Caco-2 (cell line): ENCODE data around the gene PTPRG. TPM values are rescaled to one million over a fixed set of nuclear protein-coding genes. Genes with fewer than 3 reads are reported as not detected.
A peak's percentile ranks its signal among the peaks of the same experiment; 100 is the strongest.

ENCODE experiments used
- BruUV-seq: library from RNA; stranded (reverse); fragments of 400-500 nt; replicated peaks from 2 replicates; lab custom pipeline; 2021; lab: Mats Ljungman, UMichigan
- CTCF ChIA-PET: fragments of 300-600 bp; sonication (Branson Sonifier 250); formaldehyde crosslinking; loops from one replicate; lab custom pipeline; 2022; ENCODE audit warnings: antibody characterized with exemption; lab: Charles Lee
- POLR2A ChIA-PET: fragments of 300-600 bp; sonication (Branson Sonifier 250); formaldehyde crosslinking; loops from one replicate; lab custom pipeline; 2022; ENCODE audit warnings: antibody characterized with exemption; lab: Charles Lee
- DNase-seq, 2 experiments: peaks; one replicate each; pipeline versions ENCODE4 v3.0.0 to v3.0.0-alpha.2; 2020 to 2022
- H3K27me3 ChIP-seq: replicated peaks from 2 replicates; pipeline ENCODE4 v1.6.0; 2011; ENCODE audit warnings: low read length; ENCODE audit not compliant: control insufficient read depth, insufficient read depth
- H3K36me3 ChIP-seq: 2 replicates; pipeline ENCODE4 v1.5.1; 2011; ENCODE audit warnings: low read length; ENCODE audit not compliant: control insufficient read depth, insufficient read depth
- H3K4me1 ChIP-seq: fragments of 250-450 bp; sonication (Bioruptor Pico); 2 replicates; pipeline ENCODE4 v1.5.1; 2020; ENCODE audit warnings: mild to moderate bottlenecking
- H3K4me3 ChIP-seq: 2 replicates; pipeline ENCODE4 v1.5.1; 2011; ENCODE audit warnings: low read depth, mild to moderate bottlenecking, control low read depth, low read length
- H3K9me3 ChIP-seq: fragments of 250-450 bp; sonication (Bioruptor Pico); 2 replicates; pipeline ENCODE4 v1.5.1; 2020; ENCODE audit warnings: mild to moderate bottlenecking, moderate library complexity
- H3K27ac Mint-ChIP-seq: one replicate; pipeline ENCODE4 v1.8.0; 2022; ENCODE audit warnings: mixed read lengths; ENCODE audit not compliant: unreplicated experiment
- H3K27me3 Mint-ChIP-seq: one replicate; pipeline ENCODE4 v1.8.0; 2022; ENCODE audit warnings: mixed read lengths; ENCODE audit not compliant: insufficient read depth, unreplicated experiment
- H3K36me3 Mint-ChIP-seq: one replicate; pipeline ENCODE4 v1.8.0; 2022; ENCODE audit warnings: mild to moderate bottlenecking, mixed read lengths; ENCODE audit not compliant: insufficient read depth, unreplicated experiment
- H3K4me1 Mint-ChIP-seq: one replicate; pipeline ENCODE4 v1.8.0; 2022; ENCODE audit warnings: low read depth, mixed read lengths; ENCODE audit not compliant: unreplicated experiment
- H3K4me3 Mint-ChIP-seq: one replicate; pipeline ENCODE4 v1.8.0; 2022; ENCODE audit warnings: mild to moderate bottlenecking, moderate library complexity, mixed read lengths; ENCODE audit not compliant: unreplicated experiment
- H3K9me3 Mint-ChIP-seq: one replicate; pipeline ENCODE4 v1.8.0; 2022; ENCODE audit warnings: mixed read lengths; ENCODE audit not compliant: unreplicated experiment
- intact Hi-C: fragments of 100-400 bp; cut with micrococcal nuclease; formaldehyde crosslinking; loops from one replicate; pipeline ENCODE4 v1.10.0; 2022; ENCODE audit not compliant: unreplicated experiment
- total RNA-seq: library from RNA; stranded (reverse); gene quantifications from 2 replicates; pipeline ENCODE4 v1.2.3, GENCODE V29; 2022
- TF ChIP-seq, protein P1 (sequence below), 2 experiments: fragments of 200-600 bp in 1 of 2; IDR thresholded peaks; 1 replicate in 1 of 2; 2 replicates in 1 of 2; pipeline versions ENCODE4 v1.5.1 to v1.8.0; 2011 to 2022; ENCODE audit warnings: antibody characterized with exemption in 1 of 2, control low read depth in 1 of 2, inconsistent platforms in 1 of 2, low read depth in 1 of 2, low read length in 1 of 2, mild to moderate bottlenecking in 1 of 2, moderate library complexity in 1 of 2; ENCODE audit not compliant: insufficient read depth in 1 of 2, severe bottlenecking in 1 of 2, unreplicated experiment in 1 of 2

Gene PTPRG
- total RNA-seq, 1 experiment from 2014 or later, result 46.4 TPM

DNA sequence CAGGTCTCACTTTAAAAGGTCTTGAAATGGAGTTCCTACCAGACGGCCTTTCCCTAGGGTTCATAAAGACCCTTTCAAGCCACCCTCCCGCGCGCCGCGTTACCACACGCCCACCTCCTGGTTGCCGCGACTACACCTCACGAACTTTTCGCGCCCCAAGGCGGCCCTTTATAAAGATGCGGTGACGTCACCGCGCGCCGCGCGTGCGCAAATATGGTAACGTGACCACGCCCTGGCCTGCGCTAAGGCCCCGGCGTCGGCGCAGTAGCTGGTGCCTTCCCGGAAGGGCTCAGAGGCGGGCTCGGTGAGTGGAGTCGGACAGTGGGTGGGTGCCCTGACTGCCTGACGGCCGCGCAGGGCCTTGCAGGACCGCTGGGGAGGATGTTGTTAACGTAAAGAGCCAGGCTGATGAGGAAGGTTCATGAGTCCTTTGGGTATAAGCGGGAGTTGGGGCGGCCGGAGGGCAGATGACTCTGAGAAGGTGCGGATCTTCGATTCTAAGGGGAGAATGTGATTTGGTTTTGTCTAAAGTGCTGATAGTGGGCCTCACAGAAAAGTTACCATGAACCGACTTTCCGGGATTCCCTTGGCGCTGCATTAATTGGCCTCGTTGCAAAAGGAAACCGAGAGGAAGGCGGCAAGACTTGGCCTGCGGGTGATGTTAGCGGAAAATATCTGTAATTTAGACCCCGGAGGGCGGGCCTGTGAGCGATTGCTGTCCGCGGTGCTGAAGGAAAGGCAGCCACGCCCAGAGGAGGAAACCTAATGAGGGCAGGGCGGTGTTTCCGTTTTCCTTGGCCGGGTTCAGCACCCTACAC, 757.6 kb downstream of the PTPRG start:
- intact Hi-C loops, result no loop called here
- H3K9me3 Mint-ChIP-seq, result no peaks in the 10 kb centered on the region
- DNase-seq, result peak in 1 of 2 experiments; percentile 24
- no peaks in the 10 kb centered on the region for H3K4me1 Mint-ChIP-seq
- Histone ChIP-seq H3K4me1 (no peaks in the 10 kb centered on the region), H3K27me3 (no peaks in the 10 kb centered on the region), H3K36me3 (no peaks in the 10 kb centered on the region), H3K4me3 (no peak overlapping the region), H3K9me3 (no peaks in the 10 kb centered on the region)
- POLR2A ChIA-PET, result no interaction called here
- TF ChIP-seq, protein P1, sequence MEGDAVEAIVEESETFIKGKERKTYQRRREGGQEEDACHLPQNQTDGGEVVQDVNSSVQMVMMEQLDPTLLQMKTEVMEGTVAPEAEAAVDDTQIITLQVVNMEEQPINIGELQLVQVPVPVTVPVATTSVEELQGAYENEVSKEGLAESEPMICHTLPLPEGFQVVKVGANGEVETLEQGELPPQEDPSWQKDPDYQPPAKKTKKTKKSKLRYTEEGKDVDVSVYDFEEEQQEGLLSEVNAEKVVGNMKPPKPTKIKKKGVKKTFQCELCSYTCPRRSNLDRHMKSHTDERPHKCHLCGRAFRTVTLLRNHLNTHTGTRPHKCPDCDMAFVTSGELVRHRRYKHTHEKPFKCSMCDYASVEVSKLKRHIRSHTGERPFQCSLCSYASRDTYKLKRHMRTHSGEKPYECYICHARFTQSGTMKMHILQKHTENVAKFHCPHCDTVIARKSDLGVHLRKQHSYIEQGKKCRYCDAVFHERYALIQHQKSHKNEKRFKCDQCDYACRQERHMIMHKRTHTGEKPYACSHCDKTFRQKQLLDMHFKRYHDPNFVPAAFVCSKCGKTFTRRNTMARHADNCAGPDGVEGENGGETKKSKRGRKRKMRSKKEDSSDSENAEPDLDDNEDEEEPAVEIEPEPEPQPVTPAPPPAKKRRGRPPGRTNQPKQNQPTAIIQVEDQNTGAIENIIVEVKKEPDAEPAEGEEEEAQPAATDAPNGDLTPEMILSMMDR (IDR thresholded peaks at IDR 0.05; ENCODE audit: insufficient read depth in 1 of 2, low read depth in 1 of 2, low read length in 1 of 2, severe bottlenecking in 1 of 2, unreplicated experiment in 1 of 2), result no peak
- no peak overlapping the region for H3K4me3 Mint-ChIP-seq
- H3K27ac Mint-ChIP-seq, result no peak overlapping the region
- BruUV-seq, result no TSS peak
- CTCF ChIA-PET, result no interaction called here
- H3K36me3 Mint-ChIP-seq, result peaks cover 7% of the 10 kb centered on the region
- peaks cover 16% of the 10 kb centered on the region for H3K27me3 Mint-ChIP-seq

DNA sequence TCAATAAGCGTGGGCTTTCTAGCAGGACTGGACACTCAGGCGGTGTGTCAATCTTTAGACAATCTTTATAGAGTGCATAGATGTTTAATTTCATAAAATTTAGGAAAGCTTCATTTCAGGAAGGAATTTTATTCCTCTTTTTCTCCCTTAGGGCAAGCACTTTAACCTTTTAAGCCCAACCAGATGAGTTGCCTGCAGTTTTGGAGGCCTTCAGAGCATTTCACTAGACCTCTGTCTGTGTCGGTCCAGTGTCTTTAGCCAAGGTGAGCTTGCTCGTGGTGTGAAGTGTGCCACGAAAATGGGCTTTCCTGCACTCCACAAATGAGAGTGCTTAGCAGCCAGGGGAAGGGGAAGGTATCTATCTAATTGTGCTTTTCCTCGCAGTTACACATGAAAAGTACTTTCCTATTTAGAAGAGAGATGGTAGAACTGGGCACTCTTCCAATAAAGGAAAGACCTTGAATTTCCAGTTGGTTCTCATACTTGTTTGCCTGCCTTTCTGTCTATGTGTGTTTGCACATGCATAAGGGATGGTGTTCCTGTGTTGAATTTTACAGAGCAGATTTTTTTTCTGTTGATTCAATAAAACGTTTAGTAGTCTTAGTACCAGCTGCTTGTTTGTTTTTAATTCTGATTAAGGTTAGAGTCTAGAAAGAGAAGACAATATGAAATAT, 758.3 kb downstream of the PTPRG start:
- Mint-ChIP-seq H3K36me3 (peaks cover 7% of the 10 kb centered on the region), H3K27me3 (peaks cover 12% of the 10 kb centered on the region), H3K9me3 (no peaks in the 10 kb centered on the region), H3K4me1 (no peaks in the 10 kb centered on the region), H3K4me3 (no peak overlapping the region), H3K27ac (no peak overlapping the region)
- ChIA-PET POLR2A (no interaction called here), CTCF (interaction anchor here (0.5 kb wide), 1 partner anchor 118 kb away, joined by 3 read pairs; no protein-coding TSS in a partner anchor)
- Histone ChIP-seq H3K4me1 (no peaks in the 10 kb centered on the region), H3K36me3 (no peaks in the 10 kb centered on the region), H3K27me3 (no peaks in the 10 kb centered on the region), H3K9me3 (no peaks in the 10 kb centered on the region), H3K4me3 (no peak overlapping the region)
- intact Hi-C loops, result no loop called here
- no peak for DNase-seq
- no TSS peak for BruUV-seq
- TF ChIP-seq, protein P1 (IDR thresholded peaks at IDR 0.05; ENCODE audit: insufficient read depth in 1 of 2, low read depth in 1 of 2, low read length in 1 of 2, severe bottlenecking in 1 of 2, unreplicated experiment in 1 of 2), result no peak

DNA sequence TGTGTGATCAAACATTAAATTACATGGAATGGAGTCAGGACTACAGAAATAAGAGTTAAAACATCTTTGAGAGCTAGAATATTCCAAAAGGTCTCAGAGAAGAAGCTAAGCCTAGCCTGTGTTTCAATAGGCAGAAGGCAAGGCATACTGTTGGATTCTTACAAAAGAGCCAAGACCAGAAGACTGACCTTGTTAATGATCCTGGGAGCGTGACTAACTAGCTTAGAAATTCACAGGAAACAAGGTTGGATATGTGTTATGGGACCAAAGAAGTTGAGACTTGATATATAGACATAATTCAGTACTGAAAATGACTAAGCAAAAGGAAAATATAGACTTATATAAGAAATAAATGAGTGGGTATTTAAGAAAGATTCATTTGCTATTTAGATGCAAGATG, 761.9 kb downstream of the PTPRG start:
- H3K36me3 ChIP-seq, result no peaks in the 10 kb centered on the region

More for the DNA sequence above, 761.9 kb downstream of the PTPRG start:
- no TSS peak for BruUV-seq
- H3K36me3 Mint-ChIP-seq, result peaks cover 7% of the 10 kb centered on the region
- no peaks in the 10 kb centered on the region for H3K9me3 Mint-ChIP-seq
- no peaks in the 10 kb centered on the region for H3K4me1 Mint-ChIP-seq
- H3K9me3 ChIP-seq, result no peaks in the 10 kb centered on the region
- no peaks in the 10 kb centered on the region for H3K27me3 ChIP-seq
- ChIA-PET POLR2A (no interaction called here), CTCF (no interaction called here)
- H3K4me3 Mint-ChIP-seq, result no peak overlapping the region
- TF ChIP-seq, protein P1 (IDR thresholded peaks at IDR 0.05; ENCODE audit: insufficient read depth in 1 of 2, low read depth in 1 of 2, low read length in 1 of 2, severe bottlenecking in 1 of 2, unreplicated experiment in 1 of 2), result no peak
- H3K27me3 Mint-ChIP-seq, result peaks cover 6% of the 10 kb centered on the region
- no peaks in the 10 kb centered on the region for H3K4me1 ChIP-seq
- intact Hi-C loops, result no loop called here
- no peak overlapping the region for H3K4me3 ChIP-seq
- DNase-seq, result no peak
- H3K27ac Mint-ChIP-seq, result no peak overlapping the region
